GM12873 (cell line): ENCODE data around the gene DYRK2.

Source experiments
- TF ChIP-seq, protein P1 (sequence below): IDR thresholded peaks from 2 replicates; pipeline ENCODE4 v1.5.1; 2012; ENCODE audit warnings: low read depth, mild to moderate bottlenecking, moderate library complexity, low read length, control low read depth; ENCODE audit not compliant: insufficient read depth; ENCODE audit errors: missing control alignments

Gene DYRK2

DNA sequence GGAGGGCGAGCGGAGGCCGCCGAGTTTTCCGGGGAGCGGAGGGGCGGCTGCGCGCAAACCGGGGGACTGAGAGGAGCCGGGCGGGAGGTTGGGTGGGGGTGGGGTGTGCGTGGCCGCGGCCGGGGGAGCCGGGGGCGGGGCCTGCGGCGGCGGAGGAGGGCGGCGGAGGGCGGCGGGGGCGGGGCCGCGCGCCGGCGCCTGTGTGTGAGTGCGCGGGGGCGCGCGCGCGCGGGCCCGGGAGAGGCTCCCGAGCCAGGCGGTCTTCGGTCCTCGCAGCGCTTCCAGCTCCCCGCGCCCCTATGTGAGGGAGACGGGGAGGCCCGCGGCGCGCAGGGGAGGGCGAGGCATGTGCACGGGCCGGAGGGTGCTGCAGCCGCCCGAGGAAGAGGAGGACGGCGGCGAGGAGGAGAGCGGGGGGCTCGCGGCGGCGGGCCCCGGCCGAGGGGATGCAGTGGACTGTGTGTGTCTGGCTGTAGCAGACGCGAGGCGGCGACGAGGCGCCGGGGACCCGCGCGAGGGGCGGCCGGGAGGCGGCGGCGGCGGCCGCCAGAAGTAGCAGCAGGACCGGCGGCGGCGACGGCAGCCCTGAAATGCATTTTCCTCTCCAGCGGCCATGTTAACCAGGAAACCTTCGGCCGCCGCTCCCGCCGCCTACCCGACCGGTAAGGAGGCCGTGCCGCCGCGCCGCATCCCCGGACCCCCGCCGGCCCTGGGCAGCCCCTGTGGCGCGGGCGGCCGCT, at the start of gene DYRK2:
Gene DYRK2, plus strand, starts transcription at position 225 of the 740 bp plus-strand sequence. Its CDS starts 389 bp downstream, at position 614.
- TF ChIP-seq, protein P1, sequence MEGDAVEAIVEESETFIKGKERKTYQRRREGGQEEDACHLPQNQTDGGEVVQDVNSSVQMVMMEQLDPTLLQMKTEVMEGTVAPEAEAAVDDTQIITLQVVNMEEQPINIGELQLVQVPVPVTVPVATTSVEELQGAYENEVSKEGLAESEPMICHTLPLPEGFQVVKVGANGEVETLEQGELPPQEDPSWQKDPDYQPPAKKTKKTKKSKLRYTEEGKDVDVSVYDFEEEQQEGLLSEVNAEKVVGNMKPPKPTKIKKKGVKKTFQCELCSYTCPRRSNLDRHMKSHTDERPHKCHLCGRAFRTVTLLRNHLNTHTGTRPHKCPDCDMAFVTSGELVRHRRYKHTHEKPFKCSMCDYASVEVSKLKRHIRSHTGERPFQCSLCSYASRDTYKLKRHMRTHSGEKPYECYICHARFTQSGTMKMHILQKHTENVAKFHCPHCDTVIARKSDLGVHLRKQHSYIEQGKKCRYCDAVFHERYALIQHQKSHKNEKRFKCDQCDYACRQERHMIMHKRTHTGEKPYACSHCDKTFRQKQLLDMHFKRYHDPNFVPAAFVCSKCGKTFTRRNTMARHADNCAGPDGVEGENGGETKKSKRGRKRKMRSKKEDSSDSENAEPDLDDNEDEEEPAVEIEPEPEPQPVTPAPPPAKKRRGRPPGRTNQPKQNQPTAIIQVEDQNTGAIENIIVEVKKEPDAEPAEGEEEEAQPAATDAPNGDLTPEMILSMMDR, result no peak

DNA sequence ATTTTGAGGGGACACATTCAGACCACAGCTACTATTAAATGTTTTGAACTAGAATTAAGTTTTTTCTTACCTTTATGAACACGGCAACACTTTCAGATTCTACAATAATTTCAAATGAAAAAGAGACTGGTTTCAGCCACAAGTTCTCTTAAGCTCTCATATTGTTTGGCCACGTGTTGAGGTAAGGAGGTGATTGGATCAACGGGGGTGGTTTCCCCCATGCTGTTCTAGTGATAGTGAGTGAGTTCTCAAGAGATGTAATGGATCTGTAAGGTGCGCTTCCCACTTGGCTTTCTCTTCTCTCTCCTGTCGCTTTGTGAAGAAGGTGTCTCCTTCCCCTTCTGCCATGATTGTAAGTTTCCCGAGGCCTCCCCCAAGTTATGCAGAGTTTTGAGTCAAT, 48.9 kb upstream of the DYRK2 start:
- TF ChIP-seq, protein P1, result no peak

DNA sequence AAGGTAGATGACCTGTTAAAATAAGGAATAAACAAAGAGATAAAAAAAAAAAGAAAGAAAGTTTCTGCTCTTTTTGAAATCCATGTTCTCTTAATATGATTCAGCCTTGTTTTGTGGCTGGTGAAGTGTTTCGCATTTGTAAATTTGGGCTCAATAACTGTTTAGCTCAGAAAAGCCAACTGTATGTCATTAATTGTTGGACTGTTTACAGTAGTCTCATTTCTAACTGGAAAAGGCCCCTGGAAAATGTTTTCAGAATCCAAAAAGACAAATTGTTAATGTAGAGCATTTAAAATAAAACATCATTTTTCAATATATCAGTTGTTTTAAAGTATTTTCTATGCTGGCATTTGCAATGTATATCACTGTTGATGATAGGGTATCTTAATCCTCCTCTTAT, 47.4 kb upstream of the DYRK2 start:
- TF ChIP-seq, protein P1, result no peak

DNA sequence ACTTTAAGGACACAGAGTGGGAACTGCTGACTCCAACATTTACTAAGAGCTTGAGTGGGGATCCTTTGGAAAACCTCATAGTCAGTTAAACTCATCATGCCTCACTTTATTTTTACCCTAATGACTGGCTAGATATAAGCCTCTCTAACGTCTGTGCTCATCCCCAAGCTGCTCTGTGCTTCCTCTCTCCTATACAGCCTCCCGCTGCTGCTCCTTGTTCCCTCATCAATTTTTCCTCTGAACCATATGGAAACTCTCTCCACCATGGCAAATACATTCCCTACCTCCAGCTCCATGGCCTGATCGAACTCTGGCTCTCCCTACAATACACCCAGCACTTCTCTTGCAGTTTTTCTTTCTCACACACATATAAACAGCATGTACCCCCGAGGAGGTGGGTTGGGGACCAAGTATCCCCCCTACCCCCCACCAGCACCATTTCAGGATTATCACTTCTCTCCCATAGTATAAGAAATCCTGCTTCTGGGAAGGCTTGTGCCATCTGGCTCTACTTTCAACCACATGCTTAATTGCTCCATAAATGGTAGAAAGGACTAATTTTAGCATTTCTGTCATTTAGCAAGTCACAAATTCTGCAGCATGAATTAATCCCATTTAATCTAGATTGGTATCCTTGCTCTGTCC, 39.2 kb upstream of the DYRK2 start:
- TF ChIP-seq, protein P1, result no peak

DNA sequence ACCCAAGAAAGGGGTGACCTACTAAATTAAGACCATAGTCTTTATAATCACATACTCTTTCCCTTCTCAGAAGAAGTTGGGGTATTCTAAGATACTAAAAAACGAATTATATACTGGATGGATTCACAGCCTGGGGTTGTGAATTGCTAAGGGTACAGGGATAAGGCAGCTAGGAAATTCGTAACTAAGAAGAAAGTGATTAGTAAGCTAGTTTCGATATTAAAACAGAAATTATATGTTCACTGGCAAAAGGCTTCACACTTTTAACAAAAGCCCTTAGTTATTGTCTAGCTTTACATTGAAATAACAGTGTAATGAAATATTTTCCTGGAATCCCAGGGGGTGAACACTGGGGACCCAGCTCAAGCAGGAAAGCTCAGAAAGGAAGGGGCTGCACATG, 35.5 kb upstream of the DYRK2 start:
- TF ChIP-seq, protein P1, result no peak

DNA sequence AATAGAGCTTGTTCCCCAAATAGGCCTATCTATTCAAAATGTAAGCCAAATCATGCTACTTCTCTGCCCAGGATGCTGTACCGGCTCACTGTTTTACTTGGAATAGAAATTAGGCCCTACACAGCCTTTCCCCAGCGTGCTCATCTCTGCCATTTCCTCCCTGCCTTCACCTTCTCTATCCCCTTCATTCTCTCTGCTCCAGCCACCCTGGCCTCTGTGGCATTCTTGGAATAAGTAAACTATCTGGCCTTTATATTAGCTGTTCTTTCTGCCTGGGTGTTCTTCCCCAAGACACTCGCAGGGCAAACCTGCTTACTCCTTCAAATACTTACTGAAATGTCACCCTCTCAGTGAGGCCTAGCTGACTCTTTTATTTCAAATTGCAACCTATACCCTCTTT, 30.9 kb upstream of the DYRK2 start:
- TF ChIP-seq, protein P1, result no peak

DNA sequence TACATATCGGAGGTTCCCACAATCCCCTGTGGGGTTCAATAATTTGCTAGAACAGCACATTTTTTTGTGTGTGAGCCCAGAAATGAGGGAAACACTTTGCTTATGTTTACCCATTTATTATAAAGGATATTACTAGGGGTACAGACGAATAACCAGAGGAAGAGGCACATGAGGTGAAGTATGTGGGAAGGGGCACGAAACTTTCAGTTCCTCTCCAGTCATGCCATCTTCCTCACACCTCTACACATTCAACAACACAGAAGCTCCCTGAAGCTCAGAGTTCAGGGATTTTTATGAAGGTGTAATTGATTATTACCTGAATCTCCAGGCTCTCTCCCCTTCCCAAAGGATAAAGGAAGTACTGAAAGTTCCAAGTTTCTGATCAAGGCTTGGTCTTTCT, 30.2 kb upstream of the DYRK2 start:
- TF ChIP-seq, protein P1, result no peak
